ENCODE data around the gene MAGEA9B.
"Not testable (repeated sequence)": the region's sequence is repeated elsewhere in the genome, so short reads cannot be mapped to it uniquely, and the experiment has no call there.

MAGEA9B gene, protein sequence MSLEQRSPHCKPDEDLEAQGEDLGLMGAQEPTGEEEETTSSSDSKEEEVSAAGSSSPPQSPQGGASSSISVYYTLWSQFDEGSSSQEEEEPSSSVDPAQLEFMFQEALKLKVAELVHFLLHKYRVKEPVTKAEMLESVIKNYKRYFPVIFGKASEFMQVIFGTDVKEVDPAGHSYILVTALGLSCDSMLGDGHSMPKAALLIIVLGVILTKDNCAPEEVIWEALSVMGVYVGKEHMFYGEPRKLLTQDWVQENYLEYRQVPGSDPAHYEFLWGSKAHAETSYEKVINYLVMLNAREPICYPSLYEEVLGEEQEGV

GRCh38 chrX:149587359-149587758 is at the start of gene MAGEA9B:
Gene MAGEA9B (minus strand): TSS chrX:149587459. CDS start chrX:149583179, 4,280 bp downstream.
- DNase-seq: not testable (repeated sequence)

- DNase-seq: no peak
Measured at GRCh38 chrX:149633511-149633910, 46.3 kb upstream of the MAGEA9B start.

DNA sequence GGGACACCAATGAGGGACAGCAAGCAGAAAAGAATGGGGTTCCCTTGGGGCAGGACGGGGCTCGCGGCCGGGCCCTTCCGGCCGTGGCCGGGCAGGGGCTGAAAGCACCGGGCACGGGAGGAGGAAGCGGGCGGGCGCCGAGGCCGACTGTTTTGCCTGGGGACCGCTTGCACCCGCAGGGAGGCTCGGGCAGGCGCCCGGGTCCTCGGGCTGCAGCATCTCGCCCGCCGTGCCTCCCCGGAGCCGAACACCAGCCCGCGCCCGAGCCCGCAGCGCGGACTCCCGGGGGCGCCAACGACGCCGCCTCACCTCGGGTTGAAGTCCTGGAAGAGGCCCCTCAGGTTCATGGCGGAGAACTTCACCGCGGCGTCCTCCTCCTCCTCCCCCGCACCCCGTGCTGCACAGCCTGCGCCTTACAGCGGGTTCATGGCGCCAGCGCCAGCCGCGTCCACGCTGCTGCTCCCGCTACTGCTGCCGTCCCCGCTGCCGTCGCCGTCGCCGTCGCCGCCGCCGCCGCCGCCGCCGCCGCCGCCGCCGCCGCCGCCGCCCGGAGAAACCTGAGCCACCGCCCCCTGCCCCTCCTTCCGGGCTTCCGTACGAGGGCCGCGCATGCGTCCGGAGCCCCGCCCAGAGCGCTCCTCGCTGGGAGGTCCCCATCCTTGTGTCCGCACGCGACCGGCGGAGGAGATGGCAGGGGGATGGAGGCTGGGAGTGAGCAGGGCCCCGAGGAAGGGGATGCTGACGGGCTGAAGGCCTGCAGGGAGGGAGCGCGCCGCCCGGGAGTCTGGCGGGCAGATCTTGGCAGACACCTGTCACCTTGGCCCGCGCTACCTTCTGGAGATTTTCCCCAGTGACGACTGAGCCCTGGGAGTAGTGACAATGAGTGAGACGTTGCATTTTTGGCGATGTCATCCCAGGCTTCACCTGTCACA is 44.2 kb upstream of the MAGEA9B start, which contains the start of gene TMEM185A:
TSS of gene TMEM185A (minus strand) at position 559 of the 932 bp plus-strand sequence. CDS start at position 347, 212 bp downstream.
- peak; percentile 50 for DNase-seq

GRCh38 chrX:149630681-149631233 is 43.5 kb upstream of the MAGEA9B start:
- no peak for DNase-seq

DNA sequence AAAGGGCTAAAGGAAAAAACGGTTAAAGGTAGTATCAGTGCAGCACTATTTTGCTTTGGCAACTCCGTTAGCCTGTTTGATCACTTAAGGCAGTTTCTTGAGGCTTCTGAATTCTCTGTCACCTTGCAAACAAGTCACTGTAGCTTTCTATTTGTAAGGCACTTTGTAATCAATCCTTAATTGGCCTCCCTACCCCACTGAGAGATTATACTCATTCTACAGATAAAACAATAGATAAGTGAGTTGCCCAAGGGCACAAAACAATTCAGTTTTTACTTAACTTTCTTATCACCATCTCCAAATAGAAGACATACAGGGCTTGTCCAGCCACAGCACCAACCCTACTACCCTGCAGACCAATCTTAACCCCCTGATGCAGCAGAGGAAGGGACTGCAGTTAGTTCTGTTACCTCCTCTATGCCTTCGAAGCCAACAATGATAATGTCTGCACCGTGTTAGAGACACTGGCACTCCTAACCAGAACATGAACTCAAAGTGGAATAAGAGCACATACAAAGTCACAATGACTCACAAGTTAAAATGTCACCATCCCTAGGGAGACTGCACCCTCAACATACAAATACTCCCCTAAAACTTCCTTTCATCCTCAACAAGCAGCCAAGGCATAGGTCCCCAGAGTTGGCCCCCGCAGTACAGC is 42.6 kb upstream of the MAGEA9B start:
- no peak for DNase-seq

DNA sequence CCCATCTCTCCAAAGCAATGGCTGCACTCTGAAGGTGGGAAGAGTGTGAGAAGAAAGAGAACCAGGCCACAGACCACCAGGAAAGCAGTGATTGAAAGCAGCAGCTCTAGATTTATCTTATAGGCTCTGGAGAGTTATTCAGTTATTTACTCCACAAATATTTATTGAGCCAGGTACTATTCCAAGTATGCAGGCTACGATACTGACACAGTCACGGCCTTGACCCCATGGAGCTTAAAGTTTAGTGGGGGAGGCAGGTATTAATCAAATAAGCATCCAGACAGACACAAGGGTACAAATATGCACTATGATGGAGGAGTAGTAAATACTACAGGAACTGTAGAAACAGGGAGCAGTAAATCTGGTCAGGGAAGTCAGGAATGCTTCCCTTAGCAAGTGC is 41.5 kb upstream of the MAGEA9B start:
- no peak for DNase-seq

DNA sequence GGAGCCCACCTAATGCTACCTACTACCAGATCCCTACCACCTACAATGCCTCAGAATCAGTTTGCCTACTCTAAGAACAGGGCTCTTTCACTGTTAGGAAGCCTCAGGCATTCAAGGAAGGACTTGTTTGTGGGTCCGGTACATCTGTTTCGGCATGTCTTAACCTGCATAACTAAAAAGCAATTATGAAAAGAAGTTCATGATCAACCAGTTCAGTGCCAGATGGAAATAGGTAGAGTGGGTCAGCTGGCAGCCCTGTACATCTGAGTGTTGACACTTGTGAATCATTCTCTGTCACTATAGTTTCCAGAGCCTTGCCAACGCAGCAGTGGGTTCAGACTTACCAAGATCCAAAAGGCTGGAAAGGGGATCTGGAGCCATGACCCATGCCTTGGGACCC is 41.0 kb upstream of the MAGEA9B start:
- DNase-seq: no peak

DNA sequence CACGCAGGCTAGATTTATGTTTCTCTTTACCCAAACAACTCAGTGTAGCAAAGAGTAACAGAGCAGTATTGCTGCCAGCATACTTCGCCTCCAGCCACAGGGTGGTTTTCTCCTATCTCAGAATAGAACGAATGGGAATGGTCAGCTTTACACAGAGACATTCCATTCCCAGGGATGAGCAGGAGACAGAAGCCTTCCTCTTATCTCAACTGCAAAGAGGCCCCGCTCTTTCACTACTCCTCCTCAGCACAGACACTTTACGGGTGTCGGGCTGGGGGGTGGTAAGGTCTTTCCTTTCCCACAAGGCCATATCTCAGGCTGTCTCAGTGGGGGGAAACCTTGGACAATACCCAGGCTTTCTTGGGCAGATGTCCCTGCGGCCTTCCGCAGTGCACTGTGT is 39.6 kb upstream of the MAGEA9B start:
- not testable (repeated sequence) for DNase-seq

GRCh38 chrX:149619662-149620061 is 32.4 kb upstream of the MAGEA9B start:
- DNase-seq: not testable (repeated sequence)

DNA sequence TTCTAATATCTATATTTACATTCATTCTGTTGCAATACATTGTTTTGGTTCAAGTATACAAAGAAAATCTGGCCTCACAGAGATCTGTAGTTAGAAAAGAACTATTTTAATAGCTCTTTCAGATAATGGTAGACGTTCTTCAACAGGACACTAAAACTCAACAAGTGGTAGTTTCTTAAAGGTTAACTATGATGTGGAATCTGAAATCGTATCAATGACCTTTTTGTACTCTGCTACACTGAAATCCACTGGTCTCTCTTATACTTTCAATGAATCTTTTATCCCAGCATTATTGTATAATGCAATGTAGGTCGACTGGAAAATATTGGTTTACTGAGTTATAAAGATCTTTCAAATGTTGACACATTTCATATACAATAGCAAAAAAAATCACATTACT is 31.6 kb upstream of the MAGEA9B start:
- no peak for DNase-seq

DNA sequence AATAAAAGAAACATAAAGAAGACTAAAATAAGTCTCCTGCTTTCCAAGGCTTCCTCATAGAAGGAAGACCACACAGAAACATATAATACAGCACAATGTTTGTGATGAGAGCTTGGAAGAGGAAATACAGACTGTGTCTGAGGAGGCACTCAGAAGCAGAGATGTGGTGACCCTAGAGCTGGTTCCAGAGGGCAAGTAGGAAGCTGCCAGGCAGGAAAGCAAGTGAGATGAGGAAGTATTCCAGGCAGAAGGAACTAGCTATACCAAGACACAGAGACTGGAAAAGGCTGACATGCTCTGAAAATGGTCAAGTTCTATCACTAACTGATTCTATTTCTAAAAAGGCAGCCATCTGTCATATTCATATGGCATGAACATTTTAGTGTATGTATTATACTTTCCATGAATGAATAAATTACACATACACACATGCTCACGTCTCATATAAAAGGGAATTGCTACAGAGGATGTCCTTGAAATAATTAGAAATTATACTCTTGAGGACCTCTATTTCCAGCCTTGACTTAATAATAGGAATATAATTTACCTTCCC is 24.4 kb upstream of the MAGEA9B start:
- DNase-seq: no peak

- no peak for DNase-seq
Measured at GRCh38 chrX:149610511-149610910, 23.3 kb upstream of the MAGEA9B start.

- DNase-seq: no peak
Measured at GRCh38 chrX:149607699-149608098, 20.4 kb upstream of the MAGEA9B start.

- not testable (repeated sequence) for DNase-seq
Measured at GRCh38 chrX:149605248-149605885, 18.1 kb upstream of the MAGEA9B start.

DNA sequence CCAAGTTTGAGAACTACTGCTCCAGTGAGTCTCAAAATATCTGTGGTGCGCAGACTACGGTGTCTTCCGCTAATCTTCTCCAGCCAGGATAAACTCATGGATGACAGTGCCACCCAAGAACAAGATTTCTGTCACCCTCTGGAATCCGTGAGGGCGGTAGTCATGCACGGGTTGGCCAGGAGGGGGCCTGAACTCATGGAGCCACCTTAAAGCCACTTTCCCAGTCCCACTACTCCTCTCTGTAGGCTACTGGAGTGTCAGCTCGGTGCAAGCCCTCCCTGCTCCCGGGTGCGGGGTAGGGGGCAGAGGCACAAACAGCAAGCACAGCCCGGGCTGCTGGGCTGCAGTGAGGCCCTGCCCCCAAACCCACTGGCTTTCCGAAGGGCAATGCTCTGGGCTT is 11.3 kb upstream of the MAGEA9B start:
- DNase-seq: not testable (repeated sequence)

- DNase-seq: not testable (repeated sequence)
Measured at GRCh38 chrX:149595943-149596342, 8.7 kb upstream of the MAGEA9B start.

GRCh38 chrX:149595214-149595613 is 8.0 kb upstream of the MAGEA9B start, which contains the start of gene HSFX2:
Gene HSFX2 (minus strand): TSS chrX:149595314. CDS start chrX:149594700, 614 bp downstream.
- not testable (repeated sequence) for DNase-seq

GRCh38 chrX:149590993-149591392 is 3.7 kb upstream of the MAGEA9B start:
- not testable (repeated sequence) for DNase-seq

DNA sequence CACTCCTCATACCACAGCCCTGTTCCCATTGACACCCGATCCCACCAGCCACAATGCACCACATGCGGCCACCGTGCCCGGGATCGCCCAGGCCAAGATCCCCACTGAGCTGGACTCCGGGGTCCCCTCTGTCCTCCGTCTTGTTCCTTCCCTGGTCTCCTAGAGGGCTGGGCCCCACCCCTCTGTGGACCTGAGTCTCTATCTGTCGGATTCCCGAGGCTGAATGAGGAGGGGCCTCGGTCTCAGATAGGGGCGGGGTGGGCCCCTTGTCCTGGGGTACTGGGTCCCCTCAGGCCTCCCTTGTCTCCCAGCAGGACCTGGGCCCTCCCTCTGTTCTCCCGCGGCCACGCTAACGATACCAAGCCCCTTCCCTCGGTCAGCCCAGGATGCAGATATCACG is 1.6 kb downstream of the MAGEA9B start:
- not testable (repeated sequence) for DNase-seq

GRCh38 chrX:149573456-149573855 is 13.8 kb downstream of the MAGEA9B start:
- DNase-seq: not testable (repeated sequence)

GRCh38 chrX:149572743-149573142 is 14.5 kb downstream of the MAGEA9B start:
- DNase-seq: no peak

DNA sequence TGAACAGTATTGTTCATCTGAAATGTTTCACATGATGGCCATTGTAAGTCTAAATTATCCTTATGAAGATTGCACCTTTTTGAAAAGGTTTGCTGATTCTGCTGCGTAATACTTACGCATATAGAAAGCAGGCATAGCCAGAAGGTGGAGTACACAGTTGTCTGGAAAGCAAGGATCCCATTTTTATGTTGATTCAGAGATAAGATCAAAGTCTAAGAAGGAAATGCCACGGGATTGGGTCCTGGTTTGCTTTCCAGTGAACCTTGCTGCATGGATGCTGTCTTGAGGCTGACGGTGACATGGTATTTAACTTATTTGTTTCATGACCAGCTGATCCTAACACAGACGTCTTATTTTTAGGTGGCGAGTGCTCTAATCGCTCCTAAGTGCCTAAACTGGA is 15.5 kb downstream of the MAGEA9B start:
- DNase-seq: no peak
